Sigmoid colon (tissue), 7 donors: ENCODE data around the gene DIS3L2. TPM values are rescaled to one million over a fixed set of nuclear protein-coding genes. Genes with fewer than 3 reads are reported as not detected.
A peak's percentile ranks its signal among the peaks of the same experiment; 100 is the strongest.
"Not testable (repeated sequence)": the region's sequence is repeated elsewhere in the genome, so short reads cannot be mapped to it uniquely, and the experiment has no call there.

Experiments used
- DNase-seq: peaks from one replicate; pipeline ENCODE4 v3.0.0-alpha.2; 2019
- H3K27ac ChIP-seq, 4 donors: fragments of 200-600 bp; sonication (generic); one replicate each; pipeline ENCODE4 v1.5.1; 2016 to 2019; ENCODE audit warnings: mild to moderate bottlenecking in 1 of 4
- H3K27me3 ChIP-seq, 3 donors: fragments of 200-600 bp; sonication (generic); one replicate each; pipeline ENCODE4 v1.5.1; 2019; ENCODE audit warnings: mild to moderate bottlenecking in 1 of 3
- H3K36me3 ChIP-seq, 4 donors: fragments of 200-600 bp; sonication (generic); one replicate each; pipeline ENCODE4 v1.5.1; 2016 to 2019
- H3K4me1 ChIP-seq, 4 donors: fragments of 200-600 bp; sonication (generic); one replicate each; pipeline ENCODE4 v1.5.1; 2017 to 2019
- H3K4me3 ChIP-seq, 4 donors: fragments of 200-600 bp; sonication (generic); one replicate each; pipeline ENCODE4 v1.5.1; 2017 to 2019; ENCODE audit warnings: mild to moderate bottlenecking in 2 of 4, moderate library complexity in 1 of 4
- H3K9me3 ChIP-seq, 4 donors: fragments of 200-600 bp in 3 of 4; sonication (generic) in 3 of 4; one replicate each; pipeline versions ENCODE4 v1.5.1 to v1.6.1; 2013 to 2019
- EP300 ChIP-seq, 4 donors: sonication (generic); formaldehyde crosslinking; IDR thresholded peaks; one replicate each; pipeline ENCODE4 v1.6.1; 2017; ENCODE audit warnings: antibody characterized with exemption in 4 of 4
- POLR2A ChIP-seq, 2 donors: fragments of 450-650 bp; IDR thresholded peaks; one replicate each; pipeline ENCODE4 v1.6.1; 2016; ENCODE audit warnings: antibody characterized with exemption in 2 of 2, mild to moderate bottlenecking in 2 of 2, moderate library complexity in 2 of 2
- POLR2AphosphoS5 ChIP-seq, 4 donors: sonication (generic); formaldehyde crosslinking; IDR thresholded peaks; one replicate each; pipeline ENCODE4 v1.6.1; 2017; ENCODE audit warnings: antibody characterized with exemption in 4 of 4
- WGBS, 2 donors: extraction: QIAGEN DNeasy Blood & Tissue Kit; methylation state at CpG; one replicate each; pipeline ENCODE4 v1.1.7; 2013; 5-methylcytosine and 5-hydroxymethylcytosine counted together
- intact Hi-C: fragments of 100-400 bp; cut with DNase I; formaldehyde crosslinking; loops from one replicate; pipeline ENCODE4 v1.15.1; 2023
- polyA plus RNA-seq, 3 donors: library from polyadenylated mRNA; stranded (reverse); fragments of 200-250 nt; gene quantifications; one replicate each; pipeline ENCODE4 v1.2.3, GENCODE V29; 2013
- total RNA-seq, 4 donors: library from RNA; depleted of rRNA; stranded (reverse); fragments of >200 nt; gene quantifications; one replicate each; pipeline ENCODE4 v1.1.0, GENCODE V29; 2016
- TF ChIP-seq, protein P1 (sequence below), 4 experiments: fragments of 450-650 bp in 3 of 4; fragments of 200-600 bp in 1 of 4; IDR thresholded peaks; one replicate each; pipeline ENCODE4 v1.5.1; 2016 to 2019; ENCODE audit warnings: antibody characterized with exemption in 4 of 4, mild to moderate bottlenecking in 3 of 4, moderate library complexity in 2 of 4
- donor health status: healthy with polysubstance abuse.
- donor health status: Bipolar disorder and iron deficiency.
- donor health status: healthy.

The DIS3L2 gene
- total and polyA plus RNA-seq, 7 donors: 8.8 to 37.9 (median 22.5) TPM

DNA sequence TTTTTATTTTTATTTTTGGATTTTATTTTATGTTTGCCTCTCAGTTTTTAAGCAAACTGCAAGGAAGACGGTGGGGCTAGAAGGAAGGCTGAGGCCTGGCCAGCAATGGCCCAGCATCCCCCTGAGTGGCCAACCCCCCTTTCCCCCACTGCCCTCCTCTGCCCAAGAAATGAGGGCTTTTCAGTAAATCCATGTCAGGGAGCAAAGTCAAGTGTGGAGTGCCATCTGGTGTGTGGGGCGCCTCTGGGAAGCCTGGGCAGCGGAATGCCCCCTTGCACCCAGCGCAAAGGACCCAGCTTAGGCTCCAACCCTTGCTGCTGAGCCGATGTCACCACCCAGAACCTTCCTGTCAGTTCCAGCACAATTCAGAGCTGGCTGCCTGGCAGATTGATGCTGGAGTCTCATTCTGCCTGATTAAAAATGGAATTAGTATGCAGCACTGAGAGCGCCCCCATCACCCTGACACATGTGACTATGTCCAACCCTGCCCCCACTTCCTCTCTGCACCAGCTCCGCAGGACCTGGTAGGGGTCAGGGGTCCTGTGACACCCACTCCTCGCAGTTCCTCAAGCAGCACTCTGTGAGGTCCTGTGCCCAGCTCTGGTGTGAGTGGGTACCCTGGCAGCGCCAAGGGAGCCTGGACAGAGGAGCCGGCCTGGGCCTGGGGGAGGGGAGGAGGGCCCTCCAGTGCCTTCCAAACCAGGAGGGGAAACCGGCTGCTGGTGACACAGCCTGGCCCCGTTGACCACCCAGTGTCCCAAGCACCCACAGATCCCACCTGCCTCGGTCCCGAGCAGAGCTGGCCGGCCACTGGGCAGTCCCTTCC lies 407.8 kb downstream of the DIS3L2 start:
- intact Hi-C loops: no loop called here
- no peak overlapping the region for H3K27ac ChIP-seq
- WGBS, 2 donors: 81% methylated on average over 15 of the region's 15 CpGs
- TF ChIP-seq, protein P1, sequence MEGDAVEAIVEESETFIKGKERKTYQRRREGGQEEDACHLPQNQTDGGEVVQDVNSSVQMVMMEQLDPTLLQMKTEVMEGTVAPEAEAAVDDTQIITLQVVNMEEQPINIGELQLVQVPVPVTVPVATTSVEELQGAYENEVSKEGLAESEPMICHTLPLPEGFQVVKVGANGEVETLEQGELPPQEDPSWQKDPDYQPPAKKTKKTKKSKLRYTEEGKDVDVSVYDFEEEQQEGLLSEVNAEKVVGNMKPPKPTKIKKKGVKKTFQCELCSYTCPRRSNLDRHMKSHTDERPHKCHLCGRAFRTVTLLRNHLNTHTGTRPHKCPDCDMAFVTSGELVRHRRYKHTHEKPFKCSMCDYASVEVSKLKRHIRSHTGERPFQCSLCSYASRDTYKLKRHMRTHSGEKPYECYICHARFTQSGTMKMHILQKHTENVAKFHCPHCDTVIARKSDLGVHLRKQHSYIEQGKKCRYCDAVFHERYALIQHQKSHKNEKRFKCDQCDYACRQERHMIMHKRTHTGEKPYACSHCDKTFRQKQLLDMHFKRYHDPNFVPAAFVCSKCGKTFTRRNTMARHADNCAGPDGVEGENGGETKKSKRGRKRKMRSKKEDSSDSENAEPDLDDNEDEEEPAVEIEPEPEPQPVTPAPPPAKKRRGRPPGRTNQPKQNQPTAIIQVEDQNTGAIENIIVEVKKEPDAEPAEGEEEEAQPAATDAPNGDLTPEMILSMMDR (IDR thresholded peaks at IDR 0.05): no peak
- TF ChIP-seq POLR2A (IDR thresholded peaks at IDR 0.05) (no peak), POLR2AphosphoS5 (IDR thresholded peaks at IDR 0.05) (no peak), EP300 (IDR thresholded peaks at IDR 0.05) (no peak)
- peak; percentile 48 for DNase-seq
- H3K36me3 ChIP-seq: no peaks in the 10 kb centered on the region
- H3K27me3 ChIP-seq: peaks cover 0 to 4% (median 0%) of the 10 kb centered on the region in 3 donors
- H3K4me1 ChIP-seq: no peaks in the 10 kb centered on the region
- no peak overlapping the region for H3K4me3 ChIP-seq
- no peaks in the 10 kb centered on the region for H3K9me3 ChIP-seq

DNA sequence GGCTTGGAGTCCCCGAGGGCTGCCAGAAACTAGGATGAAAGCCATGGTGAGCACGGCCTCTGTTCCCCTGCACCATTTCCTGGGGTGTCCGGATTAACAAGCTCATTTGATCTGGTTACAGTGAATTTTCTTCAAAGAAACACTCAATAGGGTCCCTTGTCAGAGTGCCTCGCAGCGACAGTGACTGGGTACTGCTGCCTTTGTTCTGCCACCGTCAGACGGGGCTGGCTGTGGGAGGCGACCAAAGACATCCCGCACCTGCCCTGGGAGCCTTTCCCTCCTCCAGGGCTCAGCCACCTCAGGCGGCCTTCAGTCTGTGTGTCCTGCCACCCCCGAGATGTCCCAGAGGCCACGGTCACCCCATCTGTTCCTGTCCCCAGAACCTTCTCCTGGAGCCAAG lies 408.5 kb downstream of the DIS3L2 start:
- H3K27ac ChIP-seq, H3K9me3 ChIP-seq, intact Hi-C loops, H3K27me3 ChIP-seq, H3K4me3 ChIP-seq, H3K36me3 ChIP-seq, H3K4me1 ChIP-seq: not testable (repeated sequence)
- DNase-seq: peak; percentile 8
- WGBS, 2 donors: 37 to 56% methylated on average over 10 of the region's 12 CpGs

DNA sequence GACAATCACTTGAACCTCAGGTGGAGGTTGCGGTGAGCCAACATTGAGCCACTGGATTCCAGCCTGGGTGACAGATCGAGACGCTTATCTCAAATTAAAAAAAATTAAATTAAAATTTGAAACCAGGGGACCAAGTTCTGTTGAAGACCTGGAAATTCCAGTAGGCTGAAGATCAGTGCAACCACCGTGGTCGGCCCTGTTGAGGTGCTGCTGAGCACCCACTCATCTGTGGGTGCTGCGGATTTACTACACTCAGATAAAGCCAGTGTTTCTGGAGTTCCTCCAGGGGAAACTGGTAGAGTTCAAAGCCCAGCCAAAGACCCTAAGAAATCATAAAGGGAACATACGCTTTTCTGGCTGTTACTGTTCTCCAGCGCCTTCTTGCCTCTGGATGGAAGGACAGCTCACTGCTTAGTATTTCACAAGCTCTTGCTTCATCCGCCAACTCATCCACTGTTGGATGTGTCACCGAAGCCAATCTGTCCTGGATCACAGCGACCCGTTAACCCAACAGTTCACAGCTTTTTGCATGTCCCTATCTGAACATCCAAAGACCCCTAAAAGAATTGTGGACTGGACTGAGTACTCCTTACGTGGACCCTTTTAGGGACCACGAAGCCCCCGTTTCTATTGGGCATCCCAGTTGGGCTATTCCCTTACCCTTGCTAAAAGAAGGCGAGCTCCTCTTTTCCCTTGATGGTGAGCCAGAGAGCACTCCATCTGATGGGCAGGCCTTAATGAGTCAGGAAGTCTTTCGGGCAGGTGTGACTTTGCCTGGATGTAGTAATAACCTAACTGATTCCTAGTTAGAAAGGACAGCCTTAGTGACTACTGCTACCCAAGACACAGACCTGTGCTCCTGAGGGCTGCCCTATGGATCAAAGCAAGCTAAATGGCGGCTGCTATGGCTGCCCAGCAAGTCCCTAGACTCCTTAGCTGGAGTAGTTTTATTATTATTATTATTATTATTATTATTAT lies 411.0 kb downstream of the DIS3L2 start:
- Histone ChIP-seq H3K4me3 (no peak overlapping the region), H3K9me3 (no peaks in the 10 kb centered on the region), H3K36me3 (no peaks in the 10 kb centered on the region), H3K4me1 (no peaks in the 10 kb centered on the region), H3K27me3 (peaks cover 0 to 4% (median 0%) of the 10 kb centered on the region in 3 donors), H3K27ac (no peak overlapping the region)
- DNase-seq: peak; percentile 43
- 92 to 95% methylated on average over 18 of the region's 18 CpGs for WGBS, 2 donors
- intact Hi-C loops: no loop called here
- no peak for TF ChIP-seq EP300 (IDR thresholded peaks at IDR 0.05)
- no peak for TF ChIP-seq POLR2AphosphoS5 (IDR thresholded peaks at IDR 0.05)
- TF ChIP-seq POLR2A (IDR thresholded peaks at IDR 0.05): no peak

DNA sequence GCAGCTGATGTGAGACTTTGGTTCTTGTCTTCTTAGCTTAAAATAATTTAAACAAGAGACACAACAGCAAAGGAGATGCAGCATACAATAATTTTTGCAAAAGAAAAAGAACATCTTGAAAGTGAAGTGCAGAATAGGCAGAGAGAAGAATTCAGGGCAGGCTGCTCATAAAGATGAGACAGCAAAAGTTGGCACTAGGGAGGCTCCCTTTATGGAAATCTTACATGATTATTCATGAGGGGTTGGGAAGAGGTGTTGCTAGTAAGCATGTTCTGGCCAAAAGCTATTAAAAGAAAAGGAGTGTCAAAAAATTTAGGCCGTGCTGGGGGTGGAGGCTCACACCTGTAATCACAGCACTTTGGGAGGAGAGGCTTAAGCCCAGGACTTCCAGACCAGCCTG lies 412.8 kb downstream of the DIS3L2 start:
- H3K27ac ChIP-seq: no peak overlapping the region
- no peaks in the 10 kb centered on the region for H3K36me3 ChIP-seq
- H3K4me3 ChIP-seq: no peak overlapping the region
- H3K9me3 ChIP-seq: no peaks in the 10 kb centered on the region
- TF ChIP-seq EP300 (IDR thresholded peaks at IDR 0.05) (no peak), POLR2AphosphoS5 (IDR thresholded peaks at IDR 0.05) (no peak), POLR2A (IDR thresholded peaks at IDR 0.05) (no peak)
- TF ChIP-seq, protein P1 (IDR thresholded peaks at IDR 0.05): no peak
- DNase-seq: peak; percentile 13
- intact Hi-C loops: no loop called here
- WGBS, 2 donors: 71 to 82% methylated on average over 1 of the region's 1 CpG
- H3K27me3 ChIP-seq: no peaks in the 10 kb centered on the region
- no peaks in the 10 kb centered on the region for H3K4me1 ChIP-seq

- Histone ChIP-seq H3K27ac (no peak overlapping the region), H3K4me1 (no peaks in the 10 kb centered on the region), H3K27me3 (peaks cover 0 to 4% (median 0%) of the 10 kb centered on the region in 3 donors), H3K9me3 (no peaks in the 10 kb centered on the region), H3K36me3 (no peaks in the 10 kb centered on the region), H3K4me3 (no peak overlapping the region)
- peak; percentile 42 for DNase-seq
- TF ChIP-seq, protein P1 (IDR thresholded peaks at IDR 0.05): no peak
- TF ChIP-seq POLR2AphosphoS5 (IDR thresholded peaks at IDR 0.05) (no peak), POLR2A (IDR thresholded peaks at IDR 0.05) (no peak), EP300 (IDR thresholded peaks at IDR 0.05) (no peak)
- intact Hi-C loops: no loop called here
- WGBS, 2 donors: 82 to 83% methylated on average over 12 of the region's 12 CpGs
Measured at GRCh38 chr2:232375164-232375563, 413.7 kb downstream of the DIS3L2 start.
